WI38 (cell line): Measurements from ENCODE around the gene LTBP1.

Source experiments
- H3K4me3 ChIP-seq: 2 replicates; pipeline ENCODE4 v1.5.1; 2011; ENCODE audit warnings: low read depth, mild to moderate bottlenecking, control low read depth, low read length
- CTCF ChIP-seq: IDR thresholded peaks from 2 replicates; pipeline ENCODE4 v1.5.1; 2012; ENCODE audit warnings: low read depth, mild to moderate bottlenecking, control low read depth, low read length

LTBP1 gene

GRCh38 chr2:33448220-33448899 is 501.6 kb downstream of the LTBP1 start:
- TF ChIP-seq CTCF = no peak
- H3K4me3 ChIP-seq = no peak overlapping the region
